ENCODE data around the gene ABL2.
"Not testable (repeated sequence)": the region's sequence is repeated elsewhere in the genome, so short reads cannot be mapped to it uniquely, and the experiment has no call there.

Gene ABL2

DNA sequence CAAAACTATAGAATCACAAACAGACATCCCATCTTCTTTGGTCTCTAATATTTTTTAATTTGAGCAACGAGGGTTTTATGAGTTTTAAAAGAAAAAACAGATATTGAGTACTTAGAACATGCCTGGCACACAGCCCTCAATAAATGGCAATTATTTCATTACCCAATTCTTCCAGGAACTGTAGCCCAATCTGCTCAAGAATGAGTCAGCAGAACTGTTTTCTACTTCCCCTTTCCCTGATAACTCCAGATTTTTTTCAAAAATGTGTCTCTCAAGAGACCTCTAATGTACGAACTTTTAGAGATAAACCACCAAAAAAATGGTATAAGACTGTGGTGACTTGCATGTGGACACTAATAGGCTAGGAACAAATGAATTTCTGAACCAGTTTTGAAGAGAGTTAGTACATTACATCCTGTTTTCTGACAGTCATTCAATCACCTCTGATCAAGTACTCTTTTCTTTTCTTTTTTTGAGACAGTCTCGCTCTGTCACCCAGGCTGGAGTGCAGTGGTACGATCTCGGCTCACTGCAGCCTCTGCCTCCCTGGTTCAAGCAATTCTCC, 11.5 kb downstream of the ABL2 start:
- no peak for DNase-seq (ENCODE audit: low read depth in 2 of 2)

DNA sequence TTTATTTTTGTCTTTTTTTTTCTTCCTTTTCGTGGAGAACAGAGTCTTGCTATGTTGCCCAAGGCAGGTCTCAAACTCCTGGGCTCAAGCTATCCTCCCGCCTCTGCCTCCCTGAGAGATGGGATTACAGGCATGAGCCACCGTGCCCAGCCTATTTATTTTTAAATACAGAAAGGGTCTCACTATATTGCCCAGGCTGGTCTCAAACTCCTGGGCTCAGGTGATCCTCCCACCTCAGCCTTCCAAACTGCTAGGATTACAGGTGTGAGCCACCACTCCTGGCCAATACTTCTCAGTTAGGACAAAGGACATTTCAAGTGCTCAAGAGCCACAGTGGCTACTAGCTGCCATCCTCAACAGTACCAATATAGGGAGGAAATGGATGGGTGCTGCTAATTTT, 16.2 kb downstream of the ABL2 start:
- DNase-seq (ENCODE audit: low read depth in 2 of 2), result not testable (repeated sequence)

DNA sequence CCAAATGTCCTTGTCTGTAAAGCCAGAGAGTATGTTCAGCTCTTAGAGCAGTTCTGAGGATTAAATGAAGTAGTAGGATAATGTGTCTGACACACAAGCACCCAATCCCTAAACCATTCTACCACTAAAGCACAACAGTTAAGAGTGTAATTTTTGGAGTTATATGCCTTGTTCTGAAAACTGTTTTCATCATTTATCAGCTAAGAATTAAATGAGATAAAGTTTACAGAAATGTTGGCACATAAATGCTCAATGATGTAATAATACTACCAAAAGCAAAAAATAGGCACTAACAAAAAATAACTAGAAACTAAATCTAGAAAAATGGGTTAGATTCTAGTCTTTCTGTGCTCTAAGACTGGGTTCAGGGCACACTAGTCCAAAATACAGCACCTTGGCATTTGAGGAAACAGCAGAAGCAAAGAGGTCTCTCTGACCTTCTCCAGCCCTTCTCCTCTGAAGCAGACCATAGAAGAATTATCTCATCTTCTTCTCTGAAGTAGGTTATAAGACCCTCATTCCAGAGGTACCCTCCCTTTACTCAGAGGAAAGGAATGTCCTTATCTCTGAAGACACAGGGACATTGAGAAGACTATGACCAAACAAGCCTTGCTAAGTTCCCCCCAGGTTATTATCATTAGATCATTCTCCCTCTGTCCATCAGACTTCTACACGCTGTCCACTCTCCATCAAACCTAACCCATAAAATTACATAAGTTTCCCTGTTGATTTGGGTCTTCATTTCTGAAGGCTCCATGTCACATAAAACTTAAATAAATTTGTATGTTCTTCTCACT, 20.6 kb downstream of the ABL2 start:
- DNase-seq (ENCODE audit: low read depth in 2 of 2), result no peak

DNA sequence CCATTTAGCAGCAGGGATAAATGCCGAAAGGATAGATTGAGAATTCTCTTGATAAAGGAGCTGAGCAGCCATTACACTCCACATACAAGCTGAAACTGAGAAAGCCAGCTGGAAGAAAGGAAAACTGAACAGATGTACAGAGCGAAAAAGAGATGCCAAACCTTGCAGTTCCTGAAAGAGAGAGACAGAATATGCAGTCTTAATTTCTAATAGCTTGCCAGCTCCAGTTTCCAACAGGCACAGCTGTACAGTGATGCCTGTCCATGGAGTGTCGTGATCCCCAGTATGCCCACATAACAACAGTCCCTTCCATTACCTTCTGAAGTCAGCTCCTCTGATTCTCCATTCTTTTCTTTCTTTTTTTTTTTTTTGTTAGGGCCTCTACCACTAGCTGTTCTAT, 22.7 kb downstream of the ABL2 start:
- no peak for DNase-seq (ENCODE audit: low read depth in 2 of 2)

DNA sequence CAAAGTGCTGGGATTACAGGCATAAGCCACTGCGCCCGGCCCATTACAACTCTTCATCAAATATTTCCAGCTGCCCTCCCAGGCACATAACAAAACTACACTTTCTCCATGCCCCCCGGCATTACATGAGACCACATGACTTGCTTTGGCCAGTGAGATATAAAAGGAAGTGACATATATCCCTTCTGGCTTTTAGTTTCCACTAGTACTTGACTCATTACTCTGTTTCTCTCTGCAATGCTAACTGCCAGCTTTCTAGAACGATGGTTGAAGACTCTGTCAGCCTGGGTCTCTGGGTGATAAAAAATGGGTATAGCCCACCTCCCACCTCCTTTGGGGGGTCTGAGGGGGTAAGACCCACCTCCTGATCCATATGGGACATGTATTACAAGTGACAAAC, 24.2 kb downstream of the ABL2 start:
- no peak for DNase-seq (ENCODE audit: low read depth in 2 of 2)

DNA sequence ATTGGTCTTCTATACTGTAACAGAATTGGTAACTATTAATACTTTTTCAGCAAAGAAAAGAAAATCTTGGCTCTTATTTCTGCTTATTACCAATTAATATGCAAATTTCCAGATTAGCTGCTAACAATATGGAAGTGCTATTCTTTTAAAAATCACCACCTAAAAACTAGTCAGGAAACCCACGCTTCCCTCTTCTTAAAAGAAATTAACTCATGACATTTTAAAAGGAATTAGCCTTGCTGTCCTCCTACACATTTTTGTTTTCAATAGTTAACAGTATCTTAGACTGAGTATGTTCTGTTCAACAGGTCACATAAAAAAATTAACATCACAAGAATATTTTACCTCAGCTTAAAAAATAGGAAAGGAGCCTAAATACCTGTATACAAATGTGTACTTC, 27.3 kb downstream of the ABL2 start:
- no peak for DNase-seq (ENCODE audit: low read depth in 2 of 2)

DNA sequence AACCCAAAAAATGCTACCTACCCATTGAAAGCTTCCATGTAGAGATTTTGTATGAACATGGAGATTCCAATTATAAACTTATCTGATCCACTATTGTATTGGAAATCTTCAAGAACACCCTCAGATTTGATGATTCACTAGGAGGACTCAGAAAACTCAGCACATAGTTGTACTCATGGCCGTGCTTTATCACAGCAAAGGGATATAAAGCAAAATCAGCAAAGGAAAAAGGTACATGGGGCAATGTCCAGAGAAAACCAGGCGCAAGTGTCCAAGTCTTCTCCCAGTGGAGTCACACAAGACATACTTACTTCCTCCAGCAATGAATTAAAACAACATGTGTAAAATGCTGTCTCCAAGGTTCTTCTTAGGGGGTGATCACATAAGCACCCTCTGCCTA, 28.9 kb downstream of the ABL2 start:
- no peak for DNase-seq (ENCODE audit: low read depth in 2 of 2)

DNA sequence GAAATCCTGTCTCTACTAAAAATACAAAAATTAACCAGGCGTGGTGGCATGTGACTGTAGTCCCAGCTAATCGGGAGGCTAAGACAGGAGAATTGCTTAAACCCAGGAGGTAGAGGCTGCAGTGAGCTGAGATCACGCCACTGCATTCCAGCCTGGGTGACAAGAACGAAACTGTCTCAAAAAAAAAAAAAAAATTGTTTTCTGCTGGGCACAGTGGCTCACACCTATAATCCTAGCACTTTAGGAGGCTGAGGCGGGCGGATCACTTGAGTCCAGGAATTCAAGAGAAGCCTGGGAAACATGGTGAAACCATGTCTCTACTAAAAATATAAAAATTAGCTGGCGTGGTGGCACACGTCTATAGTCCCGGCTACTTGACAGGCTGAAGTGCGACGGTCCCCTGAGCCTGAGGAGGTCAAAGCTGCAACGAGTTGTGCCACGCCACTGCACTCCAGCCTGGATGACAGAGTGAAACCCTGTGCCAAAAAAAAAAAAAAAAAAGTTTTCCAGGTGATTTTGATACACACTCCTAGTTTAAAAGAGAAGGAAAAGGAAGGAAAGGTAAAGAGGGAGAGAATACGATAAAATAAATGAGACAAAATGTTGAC, 31.7 kb downstream of the ABL2 start:
- DNase-seq (ENCODE audit: low read depth in 2 of 2), result no peak

DNA sequence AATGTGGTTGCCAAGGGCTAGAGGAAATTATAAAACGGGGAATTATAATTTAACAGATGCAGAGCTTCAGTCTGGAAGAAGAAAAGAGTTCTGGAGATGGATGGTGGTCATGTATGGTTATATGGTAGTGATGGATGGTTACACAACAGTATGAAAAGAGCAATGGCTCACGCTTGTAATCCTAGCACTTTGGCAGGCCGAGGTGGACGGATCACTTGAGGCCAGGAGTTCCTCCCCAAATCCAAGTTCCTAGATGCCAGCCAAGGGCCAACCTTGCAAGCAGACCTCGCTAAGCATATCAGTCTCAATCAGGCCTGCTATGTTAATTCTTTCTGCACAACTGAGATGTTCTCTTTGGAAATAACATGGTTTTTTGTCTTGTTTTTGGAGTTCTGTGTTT, 33.6 kb downstream of the ABL2 start:
- DNase-seq (ENCODE audit: low read depth in 2 of 2), result not testable (repeated sequence)

DNA sequence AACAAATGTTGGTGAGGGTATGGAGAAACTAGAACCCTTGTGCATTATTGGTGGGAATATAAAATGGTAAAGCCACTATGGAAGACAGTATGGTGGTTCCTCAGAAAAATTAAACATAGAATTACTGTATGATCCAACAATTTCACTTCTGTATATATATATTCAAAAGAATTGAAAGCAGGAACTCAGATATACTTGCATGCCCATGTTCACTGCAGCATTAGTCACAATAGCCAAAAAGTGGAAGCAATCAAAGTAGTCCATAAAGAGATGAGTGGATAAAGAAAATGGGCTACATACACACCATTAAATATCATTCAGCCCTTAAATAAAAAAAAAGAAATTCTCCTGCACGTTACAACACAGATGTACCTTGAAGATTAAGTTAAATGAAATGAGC, 34.1 kb downstream of the ABL2 start:
- DNase-seq (ENCODE audit: low read depth in 2 of 2), result no peak

DNA sequence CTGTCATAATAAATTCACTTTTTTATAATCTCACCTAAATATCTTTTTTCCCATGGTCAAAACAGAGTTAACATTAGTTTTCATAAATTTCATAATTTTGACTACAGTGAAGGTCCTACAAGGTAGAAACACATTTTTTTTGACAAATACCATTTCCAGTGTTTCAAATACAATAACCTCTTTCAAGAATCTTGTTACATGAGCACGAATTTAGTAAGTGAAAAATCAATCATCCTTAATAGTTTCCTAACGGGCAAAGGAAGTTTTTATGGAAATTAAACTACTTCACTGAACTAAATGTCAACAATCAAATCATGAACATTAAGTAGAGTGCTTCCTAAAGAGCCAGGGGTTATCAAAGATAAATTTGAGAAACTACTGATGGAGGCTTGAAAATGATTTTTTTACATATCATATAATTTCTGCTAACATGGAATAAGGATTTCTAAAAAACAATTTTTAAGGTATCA, 35.4 kb downstream of the ABL2 start:
- no peak for DNase-seq (ENCODE audit: low read depth in 2 of 2)

DNA sequence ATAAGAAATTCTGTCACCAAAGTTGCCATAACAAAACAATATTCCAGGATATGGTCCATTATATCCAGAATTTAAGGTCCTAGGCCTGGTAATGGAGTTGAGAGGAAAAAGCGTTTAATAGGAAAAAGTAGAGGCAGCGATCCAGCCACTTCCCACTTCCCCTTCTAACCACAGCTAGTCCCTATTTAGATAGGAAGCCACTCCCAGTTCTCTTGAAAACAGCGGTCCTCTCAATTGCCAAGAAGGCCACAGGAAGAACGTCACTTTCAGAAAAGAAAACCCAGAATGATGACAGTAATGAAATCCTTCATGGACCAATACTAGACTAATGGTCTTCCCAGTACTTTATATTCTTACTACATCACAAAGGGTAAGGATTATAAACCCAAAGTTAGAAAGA, 38.6 kb downstream of the ABL2 start:
- DNase-seq (ENCODE audit: low read depth in 2 of 2), result no peak

DNA sequence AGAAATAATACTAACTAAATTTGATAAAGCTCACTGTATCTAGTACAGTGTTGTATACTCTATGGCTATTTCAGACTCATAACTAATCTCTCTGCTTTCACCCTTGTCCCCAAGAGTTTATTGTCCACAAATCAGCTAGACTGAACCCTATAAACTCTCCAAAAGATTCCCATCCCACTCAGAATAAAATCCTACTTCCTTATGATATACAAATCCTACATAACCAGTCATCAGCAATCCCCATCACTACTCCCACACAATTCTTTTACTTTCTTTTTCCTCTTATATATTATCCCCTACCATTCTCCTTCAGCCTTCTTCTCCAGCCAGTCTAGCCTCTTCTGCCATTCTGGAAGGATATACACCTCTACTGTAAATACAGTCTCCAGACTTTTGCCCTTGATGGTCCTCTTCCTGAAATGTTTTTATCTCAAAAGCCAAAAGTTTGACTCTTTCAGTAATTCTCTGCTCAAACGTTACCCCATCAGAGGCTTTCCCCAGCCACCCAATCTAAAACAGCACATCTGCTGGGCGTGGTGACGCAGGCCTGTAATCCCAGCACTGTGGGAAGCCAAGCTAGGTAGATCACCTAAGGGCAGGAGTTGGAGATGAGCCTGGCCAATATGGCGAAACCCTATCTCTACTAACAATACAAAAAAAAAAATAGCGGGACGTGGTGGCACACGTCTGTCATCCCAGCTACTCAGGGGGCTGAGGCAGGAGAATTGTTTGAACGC, 41.6 kb downstream of the ABL2 start:
- no peak for DNase-seq (ENCODE audit: low read depth in 2 of 2)

DNA sequence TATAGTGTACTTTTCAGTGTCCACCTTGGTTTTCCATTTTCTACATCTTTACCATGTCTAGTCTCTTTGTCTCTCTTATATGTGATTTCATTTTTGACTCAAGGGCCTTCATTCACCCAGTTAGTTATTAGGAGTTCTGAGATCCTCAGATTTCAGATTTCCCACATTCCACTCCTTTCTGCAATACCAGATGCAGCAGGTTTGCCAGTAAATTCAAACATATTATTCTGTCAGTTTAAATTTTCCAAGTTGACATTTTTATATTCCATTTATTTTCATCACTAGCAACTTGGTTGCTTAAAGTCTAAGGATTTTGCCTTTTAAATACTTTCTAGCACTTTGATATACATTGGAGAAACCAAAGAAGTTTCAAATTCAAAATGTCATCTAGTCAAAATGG, 42.4 kb downstream of the ABL2 start:
- no peak for DNase-seq (ENCODE audit: low read depth in 2 of 2)

DNA sequence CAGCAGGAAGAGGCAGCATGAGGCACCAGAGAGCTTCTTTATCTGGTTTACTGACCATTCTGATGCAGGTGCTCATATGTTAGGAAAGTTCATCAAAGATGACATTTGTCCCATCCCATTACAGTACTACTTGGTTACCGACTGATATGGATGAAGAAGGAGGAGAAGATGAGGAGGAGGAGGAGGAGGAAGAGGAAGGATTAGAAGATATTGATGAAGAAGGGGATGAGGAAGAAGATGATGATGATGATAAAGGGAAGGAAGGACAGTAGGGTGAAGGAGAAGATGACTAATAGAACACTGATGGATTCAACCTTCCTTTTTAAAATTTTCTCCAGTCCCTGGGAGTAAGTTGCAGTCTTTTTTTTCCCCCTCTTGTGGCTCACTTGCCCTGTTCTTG, 45.1 kb downstream of the ABL2 start:
- DNase-seq (ENCODE audit: low read depth in 2 of 2), result no peak

DNA sequence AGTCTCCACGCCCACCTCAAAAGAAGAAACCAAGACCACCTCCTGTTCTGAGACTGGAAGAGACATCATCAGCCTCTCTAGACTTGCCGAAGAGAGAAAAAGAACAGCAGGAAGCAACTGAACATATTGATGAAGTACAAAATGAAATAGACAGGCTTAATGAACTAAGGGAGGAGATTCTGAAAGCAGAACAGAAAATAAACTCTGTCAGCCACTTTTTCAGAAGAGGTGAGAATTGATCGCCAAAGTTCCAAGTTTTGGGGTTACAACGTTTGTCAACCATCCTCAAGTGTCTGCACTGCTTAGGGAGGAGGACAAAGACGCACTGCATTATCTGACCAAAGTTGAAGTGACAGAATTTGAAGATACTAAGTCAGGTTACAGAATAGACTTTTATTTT, 45.6 kb downstream of the ABL2 start:
- no peak for DNase-seq (ENCODE audit: low read depth in 2 of 2)

DNA sequence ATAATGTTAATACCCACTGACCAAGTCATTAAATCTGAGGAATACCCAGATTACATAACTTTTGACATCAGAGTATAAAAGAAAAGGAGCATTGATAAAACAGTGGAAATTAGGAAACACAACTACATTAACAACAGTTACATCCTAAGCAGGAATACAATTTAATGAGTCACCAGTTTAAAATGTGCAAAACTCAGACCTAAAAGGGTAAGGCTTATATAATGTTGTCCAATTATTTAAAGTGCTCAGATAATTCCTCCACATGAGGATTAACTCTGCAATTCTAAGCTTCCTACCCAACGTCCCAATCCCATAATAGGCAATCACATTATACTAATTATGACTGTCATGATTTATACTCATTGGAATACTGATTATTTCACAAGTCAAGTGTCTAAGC, 50.5 kb downstream of the ABL2 start:
- DNase-seq (ENCODE audit: low read depth in 2 of 2), result no peak

DNA sequence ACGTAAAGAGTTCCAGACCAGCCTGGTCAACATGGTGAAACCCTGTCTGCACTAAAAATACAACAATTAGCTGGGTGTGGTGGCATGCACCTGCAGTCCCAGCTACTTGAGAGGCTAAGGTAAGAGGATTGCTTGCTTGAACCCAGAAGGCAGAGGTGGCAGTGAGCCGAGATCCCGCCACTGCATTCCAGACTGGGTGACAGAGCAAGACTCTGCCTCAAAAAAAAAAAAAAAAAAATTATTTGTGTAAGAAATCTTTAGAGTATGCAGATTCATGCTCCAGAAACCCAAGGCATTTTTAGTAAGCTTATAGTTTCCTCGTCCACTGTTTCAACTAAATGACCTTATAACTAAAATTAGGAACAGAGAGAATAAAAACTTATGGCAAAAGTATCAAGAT, 51.3 kb downstream of the ABL2 start:
- DNase-seq (ENCODE audit: low read depth in 2 of 2), result no peak

DNA sequence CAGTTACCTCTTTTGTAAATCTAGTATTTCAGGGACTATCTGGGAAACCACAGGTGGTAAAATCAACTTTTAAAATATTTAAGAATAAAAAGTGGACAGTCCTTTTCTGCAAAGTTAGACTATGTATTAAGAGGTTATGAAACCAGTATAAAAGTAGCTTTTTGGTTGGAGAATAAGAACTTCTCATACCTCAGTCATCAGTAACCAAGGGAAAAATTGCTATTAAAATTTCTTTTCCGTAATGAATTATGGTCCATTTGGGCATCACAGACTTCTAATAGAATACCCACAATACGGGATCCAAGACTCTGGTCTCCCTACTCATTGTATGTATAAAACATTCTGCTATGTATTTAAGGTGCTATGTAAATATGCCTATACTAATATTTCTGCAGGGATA, 51.9 kb downstream of the ABL2 start:
- DNase-seq (ENCODE audit: low read depth in 2 of 2), result no peak

DNA sequence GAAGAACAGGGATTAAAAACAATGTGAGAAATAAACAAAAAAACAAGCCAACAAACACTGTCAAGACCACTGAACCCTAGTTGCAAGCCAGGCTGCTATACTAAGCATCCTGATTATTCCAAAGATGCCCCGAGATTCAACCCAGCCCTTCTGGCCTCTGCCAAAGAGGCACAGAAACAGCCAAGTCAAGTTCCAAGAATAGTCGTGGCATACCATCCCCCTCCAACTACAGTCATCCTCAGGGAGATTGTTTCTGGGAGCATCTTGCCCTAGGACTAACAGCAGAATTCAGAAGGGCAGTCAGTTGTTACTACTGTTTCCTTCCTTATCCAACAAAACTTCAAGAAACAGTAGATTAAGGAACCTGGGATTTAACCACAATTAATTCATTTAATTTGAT, 52.3 kb downstream of the ABL2 start:
- no peak for DNase-seq (ENCODE audit: low read depth in 2 of 2)

DNA sequence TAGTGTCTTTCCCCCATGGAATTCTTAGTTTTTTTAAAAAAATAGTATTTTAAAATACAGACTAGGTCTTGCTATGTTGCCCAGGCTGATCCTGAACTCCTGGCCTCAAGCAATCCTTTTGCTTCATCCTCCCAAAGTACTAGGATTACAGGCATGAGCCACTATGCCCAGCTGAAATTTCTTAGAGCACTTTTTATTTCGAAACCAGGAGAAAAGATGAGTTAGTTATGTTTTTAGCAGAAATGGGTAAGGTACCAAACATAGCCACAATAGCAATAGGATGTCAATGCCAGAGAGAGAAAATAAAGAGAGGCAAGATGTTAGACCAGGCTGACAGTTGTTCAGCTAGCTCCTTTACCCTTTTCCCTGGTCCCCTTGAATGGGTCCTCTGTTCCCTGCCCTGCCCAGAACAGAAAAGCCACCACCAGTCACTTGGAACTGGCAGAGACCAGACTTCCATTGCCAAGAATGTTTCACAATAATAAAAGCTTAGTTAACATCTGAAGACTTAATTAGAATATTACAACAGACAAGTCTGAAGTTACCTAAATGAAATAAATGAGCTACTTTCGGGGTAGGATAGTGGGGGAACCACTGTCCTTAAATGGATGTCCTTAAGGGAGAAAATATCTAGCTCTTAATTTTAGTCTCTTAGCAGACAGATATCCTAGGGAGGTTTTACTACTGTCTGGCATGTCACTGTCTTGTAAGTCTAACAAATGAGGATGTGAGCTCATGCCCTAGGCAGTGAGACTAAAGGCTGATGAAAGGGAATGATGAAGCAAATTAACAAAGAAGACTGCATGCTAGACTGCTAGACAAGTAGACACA, 54.3 kb downstream of the ABL2 start:
- DNase-seq (ENCODE audit: low read depth in 2 of 2), result no peak

DNA sequence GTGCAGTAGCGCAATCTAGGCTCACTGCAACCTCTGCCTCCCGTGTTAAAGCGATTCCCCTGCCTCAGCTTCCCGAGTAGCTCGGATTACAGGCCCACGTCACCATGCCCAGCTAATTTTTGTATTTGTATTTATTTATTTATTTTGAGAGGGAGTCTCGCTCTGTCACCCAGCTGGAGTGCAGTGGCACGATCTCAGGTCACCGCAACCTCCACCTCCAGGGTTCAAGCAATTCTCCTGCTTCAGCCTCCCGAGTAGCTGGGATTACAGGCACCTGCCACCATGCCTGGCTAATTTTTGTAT, 59.1 kb downstream of the ABL2 start:
- DNase-seq (ENCODE audit: low read depth in 2 of 2), result not testable (repeated sequence)
